CD4-positive, alpha-beta T cell treated with Interferon alpha-2 for 1 hour (primary cell): ENCODE data around the gene AARS2.
A peak's percentile ranks its signal among the peaks of the same experiment; 100 is the strongest.

Experiments
- DNase-seq, 2 donors: peaks; one replicate each; pipeline ENCODE4 v3.0.0-alpha.2; 2020 to 2022

AARS2 gene

DNA sequence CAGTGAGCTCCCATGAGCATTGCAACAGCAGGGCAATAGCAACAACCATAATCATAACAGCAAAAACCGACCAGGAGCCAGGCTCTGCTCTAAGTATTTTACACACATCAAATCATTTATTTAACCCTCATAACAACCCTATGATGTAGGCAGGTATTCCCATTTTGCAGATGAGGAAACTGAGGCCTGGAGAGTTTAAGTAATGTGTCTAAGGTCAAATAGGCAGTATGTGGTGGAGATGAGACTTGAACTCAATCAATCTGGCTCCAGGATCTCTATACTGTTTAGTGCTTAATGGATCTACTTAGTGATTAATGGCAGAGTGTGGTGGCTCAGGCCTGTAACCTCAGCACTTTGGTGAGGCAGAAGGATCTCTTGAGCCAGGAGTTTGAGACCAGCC, 39.5 kb downstream of the AARS2 start:
- DNase-seq, result no peak

DNA sequence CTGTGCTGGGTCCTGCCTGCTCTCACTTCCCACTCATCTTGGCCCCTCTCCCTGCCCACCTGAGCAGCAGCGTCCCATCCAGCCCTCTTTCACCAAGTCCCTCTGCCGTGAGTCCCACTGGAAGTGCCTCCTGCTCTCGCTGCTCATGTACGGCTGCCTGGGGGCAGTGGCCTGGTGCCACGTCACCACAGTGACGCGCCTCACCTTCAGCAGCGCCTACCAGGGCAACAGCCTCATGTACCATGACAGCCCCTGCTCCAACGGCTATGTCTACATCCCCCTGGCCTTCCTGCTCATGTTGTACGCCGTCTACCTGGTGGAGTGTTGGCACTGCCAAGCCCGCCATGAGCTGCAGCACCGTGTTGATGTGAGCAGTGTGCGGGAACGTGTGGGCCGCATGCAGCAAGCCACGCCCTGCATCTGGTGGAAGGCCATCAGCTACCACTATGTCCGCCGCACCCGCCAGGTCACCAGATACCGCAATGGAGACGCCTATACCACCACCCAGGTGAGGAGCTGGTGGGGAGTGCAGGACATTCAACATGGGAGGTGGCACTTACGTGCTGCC, 40.1 kb downstream of the AARS2 start:
- no peak for DNase-seq

- DNase-seq, result no peak
Measured at GRCh38 chr6:44272529-44272928, 40.6 kb downstream of the AARS2 start.

DNA sequence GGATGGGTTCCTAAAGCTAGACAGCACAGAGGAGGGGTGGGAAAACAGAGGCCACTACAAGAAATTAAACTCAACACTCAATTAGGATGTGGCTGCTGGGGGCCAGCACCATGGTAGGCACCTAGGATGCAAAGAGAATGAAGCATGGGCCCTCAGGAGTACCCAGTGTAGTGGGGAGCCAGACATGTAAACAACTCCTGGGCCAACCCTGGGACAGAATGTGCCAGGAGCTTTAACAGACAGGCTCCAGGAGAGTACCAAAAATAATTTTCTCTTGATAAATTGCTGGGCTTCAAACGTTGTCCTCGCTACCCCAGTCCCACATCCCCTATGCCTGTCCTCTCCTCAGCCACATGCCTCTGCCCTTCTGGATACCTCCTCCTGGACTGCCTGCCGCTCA, 41.2 kb downstream of the AARS2 start:
- DNase-seq, result no peak

- no peak for DNase-seq
Measured at GRCh38 chr6:44271406-44271723, 41.8 kb downstream of the AARS2 start.

GRCh38 chr6:44270526-44271405, 42.4 kb downstream of the AARS2 start:
- DNase-seq, result peak in 1 of 2 donors; percentile 23

DNA sequence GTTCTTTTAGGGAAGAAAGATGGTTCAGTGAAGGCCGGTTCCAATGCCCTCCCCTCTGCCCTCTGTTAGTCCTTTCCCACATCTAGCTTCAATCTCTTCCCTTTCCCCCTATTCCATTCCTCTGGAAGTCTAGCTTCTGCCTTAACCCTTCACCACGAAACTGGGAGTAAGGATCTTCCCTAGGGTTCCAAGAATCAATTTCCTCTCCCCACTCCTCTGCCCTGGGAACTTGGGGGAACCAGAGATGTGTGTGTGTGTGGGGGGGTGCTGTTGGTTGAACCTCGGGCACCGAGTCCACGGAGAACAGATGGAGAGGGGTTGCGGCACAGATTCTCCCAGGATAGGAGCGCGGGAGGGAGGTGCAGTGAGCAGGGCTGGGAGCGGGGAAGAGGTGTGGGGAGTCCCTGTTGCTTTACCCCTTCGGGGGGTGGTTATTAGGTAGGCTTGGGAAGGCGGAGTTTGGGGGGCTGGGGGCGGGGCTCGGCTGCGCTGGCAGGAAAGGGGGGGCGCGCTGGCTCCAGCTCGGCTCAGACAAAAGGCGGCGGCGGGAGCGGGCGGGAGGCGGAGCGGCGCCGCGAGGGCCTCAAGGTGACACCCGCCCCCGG, 43.1 kb downstream of the AARS2 start, which contains the start of gene TMEM151B:
Gene TMEM151B (plus strand): TSS at position 530 of the 605 bp plus-strand sequence. CDS start 293 bp downstream, outside the sequence.
- DNase-seq, result peak in 1 of 2 donors; percentile 47

GRCh38 chr6:44269178-44269920, 43.8 kb downstream of the AARS2 start:
- no peak for DNase-seq

GRCh38 chr6:44268095-44268628, 45.0 kb downstream of the AARS2 start:
- peak; percentile 58 to 77 for DNase-seq

GRCh38 chr6:44267252-44267651, 45.9 kb downstream of the AARS2 start:
- DNase-seq, result no peak

- no peak for DNase-seq
Measured at GRCh38 chr6:44266347-44266746, 46.8 kb downstream of the AARS2 start.

GRCh38 chr6:44265722-44266233, 47.4 kb downstream of the AARS2 start:
- no peak for DNase-seq

DNA sequence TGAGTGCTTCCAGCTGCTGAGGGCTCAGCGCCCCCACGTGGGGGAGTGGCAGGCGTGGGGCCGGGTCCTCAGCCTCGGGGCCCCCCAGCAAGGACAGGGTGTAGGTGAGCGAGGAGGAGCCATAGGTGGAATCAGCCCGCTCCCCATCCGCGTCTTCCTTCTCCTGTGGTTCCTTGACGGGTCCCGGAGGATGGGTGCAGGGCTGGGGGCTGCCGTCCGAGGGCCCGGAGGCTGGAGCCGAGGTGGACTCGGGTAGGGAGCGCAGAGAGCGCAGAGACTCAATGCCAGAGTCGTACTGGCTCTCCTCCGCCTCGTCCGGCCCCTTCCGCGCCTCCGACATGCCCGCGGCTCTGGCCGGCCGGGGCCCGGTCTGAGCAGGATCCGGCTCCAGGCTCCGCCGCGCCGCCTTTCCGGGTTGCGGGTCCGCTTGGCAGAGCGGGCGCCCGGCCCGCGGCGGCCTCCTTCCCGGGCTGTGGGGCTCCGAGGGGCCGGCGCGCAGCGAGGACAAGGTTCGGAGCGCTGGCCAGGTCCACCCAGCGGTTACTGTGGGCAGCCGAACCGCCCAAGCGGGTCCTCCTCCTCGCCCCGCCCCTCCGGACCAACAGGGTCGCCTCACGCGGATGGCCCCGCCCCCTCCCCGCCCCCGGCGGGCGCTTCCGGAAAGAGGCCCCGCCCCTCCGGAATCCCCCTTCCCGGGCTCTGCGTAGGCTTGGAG, 48.0 kb downstream of the AARS2 start, which contains the start of gene NFKBIE:
Gene NFKBIE (minus strand): TSS at position 545 of the 715 bp plus-strand sequence. CDS start 205 bp downstream, at position 340.
- peak; percentile 97 for DNase-seq

DNA sequence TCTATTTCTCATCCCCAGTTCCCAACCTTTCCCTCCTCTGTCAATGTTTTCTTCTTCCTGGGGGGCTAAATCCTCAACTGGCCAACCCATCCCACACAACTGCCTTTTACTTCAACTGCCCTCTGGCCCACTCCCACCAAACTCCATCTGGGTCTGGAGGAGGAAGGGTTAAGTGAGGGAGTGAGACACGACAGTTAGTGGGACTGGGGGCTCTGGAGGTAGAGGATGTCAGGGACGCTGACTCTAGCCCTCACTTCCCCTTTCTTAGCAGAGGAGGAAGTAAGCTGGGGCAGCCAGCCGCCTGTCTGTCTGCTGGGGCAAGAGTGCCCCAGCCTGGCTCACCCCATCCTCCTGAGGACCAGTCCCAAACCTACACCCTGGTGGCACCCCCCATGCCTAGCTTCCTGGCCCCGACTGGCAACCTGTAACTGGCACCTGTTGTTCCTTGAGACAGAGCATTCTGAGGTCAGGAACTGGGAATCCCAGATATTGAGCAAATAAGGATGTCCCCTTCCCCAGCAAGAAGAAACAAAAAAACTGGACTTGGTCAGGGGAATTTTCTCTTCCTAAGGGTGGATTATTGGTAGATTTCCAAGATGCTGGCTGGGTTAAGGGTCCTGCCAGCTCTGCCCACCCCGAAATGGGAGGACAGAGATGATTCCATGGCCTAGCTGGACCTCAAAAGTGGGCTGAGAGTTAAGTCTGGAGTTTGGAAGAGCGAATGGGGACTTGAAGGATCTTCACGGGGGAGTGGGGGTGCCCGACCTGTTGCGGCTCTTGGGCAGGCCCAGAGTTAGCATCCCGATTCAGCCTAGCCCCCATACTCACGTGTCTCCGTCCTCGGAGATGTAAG, 48.8 kb downstream of the AARS2 start:
- DNase-seq, result peak; percentile 62 to 80

DNA sequence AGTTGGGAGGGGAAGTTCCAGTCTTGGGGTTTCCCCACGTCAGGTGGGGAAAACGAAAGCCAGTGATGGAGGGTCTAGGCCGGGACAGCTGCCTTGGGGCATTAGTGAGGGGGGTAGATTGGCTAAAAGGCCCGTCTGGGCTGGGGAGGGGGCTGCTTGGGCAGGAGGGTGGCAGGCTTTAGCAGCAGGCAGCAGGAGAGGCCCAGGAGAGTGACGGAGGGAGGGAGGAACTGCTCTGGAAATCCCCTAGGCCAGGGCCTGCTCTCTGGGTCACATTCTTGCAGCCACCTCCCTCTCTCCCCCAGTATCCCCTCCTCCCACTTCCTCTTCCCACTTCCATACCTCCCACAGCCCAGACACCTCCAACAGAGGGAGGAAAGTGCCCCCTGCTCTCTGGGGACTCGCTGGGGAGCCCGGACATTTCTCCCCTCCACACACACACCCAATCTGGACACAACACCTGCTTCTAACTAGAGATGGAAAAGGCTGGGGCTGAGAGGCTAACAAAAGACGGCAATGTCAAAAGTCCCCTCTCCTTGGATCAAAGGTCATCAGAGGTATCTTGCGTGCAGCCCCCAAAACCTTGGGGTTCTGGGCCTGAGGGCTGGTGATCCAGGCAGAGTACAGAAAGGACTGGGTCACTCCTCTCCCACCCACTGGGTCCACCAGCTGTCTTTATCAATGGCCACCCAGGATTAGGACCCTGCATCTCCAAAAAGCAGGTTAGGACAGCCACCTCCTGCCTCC, 49.6 kb downstream of the AARS2 start:
- peak; percentile 72 to 82 for DNase-seq

DNA sequence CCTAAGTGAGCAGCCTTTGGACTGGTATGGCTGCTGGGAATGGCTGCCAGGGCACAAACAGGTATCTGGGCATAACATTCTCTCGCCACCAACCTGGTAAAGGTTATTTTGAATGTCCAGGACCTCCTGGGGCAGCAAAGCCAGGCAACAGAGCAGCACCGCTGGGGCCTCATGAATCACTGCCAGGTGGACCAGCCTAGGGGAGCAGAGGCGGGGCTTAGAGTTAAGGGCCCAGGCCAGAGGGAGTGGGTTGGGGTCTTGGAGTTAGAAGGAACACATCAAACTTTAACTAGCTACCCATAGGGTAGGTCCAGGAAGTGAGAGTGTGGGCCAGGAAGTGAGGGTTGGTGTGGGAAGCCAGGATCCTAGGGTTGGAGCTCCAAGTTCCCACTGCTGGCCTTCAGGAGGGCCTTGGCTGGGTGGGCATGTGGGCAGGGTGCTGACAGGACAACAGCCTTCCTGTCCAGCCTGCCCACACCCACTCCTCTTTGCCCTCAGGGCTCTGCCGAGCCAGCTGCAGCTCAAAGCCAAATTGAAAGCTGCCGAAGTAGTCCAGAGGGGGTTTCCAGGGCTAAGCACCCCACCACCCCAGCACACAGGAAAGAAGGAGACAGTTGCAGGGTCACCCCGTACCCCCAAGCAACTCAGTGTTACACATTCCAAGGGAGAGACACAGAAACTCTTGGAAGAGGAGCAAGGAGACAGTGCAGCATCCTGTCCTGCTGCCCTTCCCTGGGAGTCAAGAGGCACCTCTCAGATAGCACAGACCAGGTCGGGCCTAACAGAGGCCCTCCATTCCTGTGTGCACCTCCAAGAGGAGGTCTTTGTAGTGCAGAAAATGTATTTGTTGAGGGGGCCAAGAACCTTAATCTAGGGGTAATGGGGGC, 50.4 kb downstream of the AARS2 start:
- peak; percentile 29 to 51 for DNase-seq

DNA sequence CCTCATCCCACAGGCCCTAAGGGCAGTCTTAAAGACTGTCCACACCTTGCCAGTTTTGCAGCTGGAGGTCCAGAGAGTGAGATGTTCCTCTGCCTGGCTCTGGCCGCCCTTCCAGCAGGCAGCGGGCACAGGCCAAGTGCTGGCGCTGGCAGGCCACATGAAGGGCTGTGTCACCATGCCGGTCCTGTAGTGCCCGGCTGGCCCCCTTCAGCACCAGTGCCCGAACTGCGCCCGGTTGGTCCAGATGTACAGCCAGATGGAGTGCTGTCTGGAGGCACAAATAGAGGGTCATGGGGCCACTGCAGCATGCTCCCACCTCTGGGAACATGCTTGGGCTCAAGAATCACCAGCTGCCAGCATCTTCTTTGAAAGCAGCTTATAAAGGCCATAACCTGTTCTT, 51.6 kb downstream of the AARS2 start:
- DNase-seq, result no peak

DNA sequence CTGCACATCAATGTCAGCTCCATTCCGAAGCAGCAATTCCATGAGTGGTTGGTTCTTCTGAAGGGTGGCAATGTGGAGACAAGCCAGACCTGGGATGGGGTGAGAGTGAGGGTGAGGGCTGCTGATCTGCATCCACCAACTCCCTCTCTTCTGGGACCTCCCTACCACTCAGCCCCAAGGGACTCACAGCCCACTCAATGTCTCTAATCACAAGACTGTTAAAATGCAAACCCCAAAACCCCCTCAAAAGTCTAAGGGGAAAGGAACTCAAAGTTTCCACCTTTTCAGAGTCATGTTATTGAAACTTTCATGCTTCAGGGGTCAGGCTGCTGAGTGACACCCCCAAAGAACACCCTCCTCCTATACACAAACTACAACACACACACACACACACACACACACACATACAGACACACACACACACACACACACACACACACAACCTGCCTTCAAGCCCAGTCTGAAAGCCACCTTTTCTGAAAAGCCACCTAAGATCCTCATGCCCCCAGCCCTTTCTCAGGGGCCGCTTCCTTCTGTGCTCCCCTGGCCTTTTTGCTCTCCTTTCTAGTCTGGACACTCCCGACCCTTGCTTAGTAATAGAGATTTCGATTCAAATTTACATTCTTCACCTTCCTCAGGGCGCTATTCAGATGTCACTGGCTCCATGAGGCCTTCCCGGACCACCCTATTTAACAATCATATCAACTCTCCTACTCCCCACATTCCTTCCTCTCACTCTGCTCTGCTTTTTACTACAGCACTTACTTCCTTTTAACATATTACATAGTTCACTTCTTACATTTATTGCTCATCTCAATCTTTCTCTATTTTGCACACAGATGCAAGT, 52.5 kb downstream of the AARS2 start:
- no peak for DNase-seq
